ENCODE results near the gene POLL. TPM values are rescaled to one million over a fixed set of nuclear protein-coding genes. Genes with fewer than 3 reads are reported as not detected.

Gene POLL
- total RNA-seq, 1 experiment from 2014 or later: 36.1 TPM

GRCh38 chr10:101588879-101589278 is 822 bp upstream of the POLL start:
- Histone ChIP-seq H3K27ac (ENCODE audit: low read length) (peak overlapping the region; percentile 74), H3K36me3 (ENCODE audit: control insufficient read depth, insufficient read depth, low read length) (peaks cover 11% of the 10 kb centered on the region), H3K27me3 (ENCODE audit: control insufficient read depth, insufficient read depth, low read length) (no peaks in the 10 kb centered on the region), H3K4me3 (ENCODE audit: low read depth in 2 of 2, low read length in 2 of 2) (peak overlapping the region; percentile 86 to 100), H3K9me3 (ENCODE audit: control insufficient read depth, insufficient read depth, low read depth, low read length) (no peaks in the 10 kb centered on the region), H3K4me1 (ENCODE audit: control insufficient read depth, insufficient read depth, low read length) (peaks cover 13% of the 10 kb centered on the region)
- ATAC-seq (no peak), DNase-seq (ENCODE audit: low read depth, low spot score) (no peak)
- POLR2A ChIA-PET: interaction anchor here (0.9 kb wide), 1 partner anchor 121 kb away, joined by 4 read pairs; no protein-coding TSS in a partner anchor
- in situ Hi-C loops (cut with HindIII; ENCODE audit: low pct_unique_long_range_greater_than_20kb, low sequenced_read_pairs) (no loop called here), intact Hi-C loops (cut with micrococcal nuclease; ENCODE audit: unreplicated experiment) (no loop called here)
- TF ChIP-seq POLR2AphosphoS5 (IDR thresholded peaks at IDR 0.05; ENCODE audit: low read depth, low read length) (no peak), REST (IDR thresholded peaks at IDR 0.05; ENCODE audit: insufficient read depth in 1 of 2, low read depth in 2 of 2, low read length in 1 of 2) (no peak), SIN3A (IDR thresholded peaks at IDR 0.05; ENCODE audit: borderline replicate concordance, insufficient read depth, low read depth, low read length) (no peak), TCF7L2 (IDR thresholded peaks at IDR 0.05; ENCODE audit: low read depth, low read length) (no peak), CTCF (IDR thresholded peaks at IDR 0.05) (no peak)
- CTCF ChIA-PET: no interaction called here
- BruUV-seq (replicated peaks): no TSS peak

- BruUV-seq (replicated peaks): no TSS peak
- Histone ChIP-seq H3K4me3 (ENCODE audit: low read depth in 2 of 2, low read length in 2 of 2) (no peak overlapping the region), H3K36me3 (ENCODE audit: control insufficient read depth, insufficient read depth, low read length) (peaks cover 13% of the 10 kb centered on the region), H3K4me1 (ENCODE audit: control insufficient read depth, insufficient read depth, low read length) (peaks cover 13% of the 10 kb centered on the region), H3K9me3 (ENCODE audit: control insufficient read depth, insufficient read depth, low read depth, low read length) (no peaks in the 10 kb centered on the region), H3K27ac (ENCODE audit: low read length) (no peak overlapping the region), H3K27me3 (ENCODE audit: control insufficient read depth, insufficient read depth, low read length) (no peaks in the 10 kb centered on the region)
- TF ChIP-seq REST (IDR thresholded peaks at IDR 0.05; ENCODE audit: insufficient read depth in 1 of 2, low read depth in 2 of 2, low read length in 1 of 2): no peak
- TF ChIP-seq CTCF (IDR thresholded peaks at IDR 0.05): no peak
- no peak for TF ChIP-seq POLR2AphosphoS5 (IDR thresholded peaks at IDR 0.05; ENCODE audit: low read depth, low read length)
- TF ChIP-seq TCF7L2 (IDR thresholded peaks at IDR 0.05; ENCODE audit: low read depth, low read length): no peak
- no peak for TF ChIP-seq SIN3A (IDR thresholded peaks at IDR 0.05; ENCODE audit: borderline replicate concordance, insufficient read depth, low read depth, low read length)
- in situ Hi-C loops (cut with HindIII; ENCODE audit: low pct_unique_long_range_greater_than_20kb, low sequenced_read_pairs): no loop called here
- POLR2A ChIA-PET: no interaction called here
- CTCF ChIA-PET: no interaction called here
- no peak for DNase-seq (ENCODE audit: low read depth, low spot score)
- intact Hi-C loops (cut with micrococcal nuclease; ENCODE audit: unreplicated experiment): no loop called here
- ATAC-seq: no peak
These were observed 2.2 kb downstream of the POLL start for GRCh38 chr10:101585841-101586240.

All from Panc1 (cell line).